Astrocyte of the hippocampus (primary cell): ENCODE data around the gene DSPP.
"Not testable (repeated sequence)": the region's sequence is repeated elsewhere in the genome, so short reads cannot be mapped to it uniquely, and the experiment has no call there.

Experiments used
- DNase-seq: peaks from one replicate; pipeline ENCODE4 v3.0.0; 2011; ENCODE audit warnings: low read depth, low spot score

The DSPP gene

GRCh38 chr4:87608229-87608628 is at the start of gene DSPP:
Gene DSPP (plus strand): TSS chr4:87608529. CDS start chr4:87610909, 2,380 bp downstream.
- no peak for DNase-seq

DNA sequence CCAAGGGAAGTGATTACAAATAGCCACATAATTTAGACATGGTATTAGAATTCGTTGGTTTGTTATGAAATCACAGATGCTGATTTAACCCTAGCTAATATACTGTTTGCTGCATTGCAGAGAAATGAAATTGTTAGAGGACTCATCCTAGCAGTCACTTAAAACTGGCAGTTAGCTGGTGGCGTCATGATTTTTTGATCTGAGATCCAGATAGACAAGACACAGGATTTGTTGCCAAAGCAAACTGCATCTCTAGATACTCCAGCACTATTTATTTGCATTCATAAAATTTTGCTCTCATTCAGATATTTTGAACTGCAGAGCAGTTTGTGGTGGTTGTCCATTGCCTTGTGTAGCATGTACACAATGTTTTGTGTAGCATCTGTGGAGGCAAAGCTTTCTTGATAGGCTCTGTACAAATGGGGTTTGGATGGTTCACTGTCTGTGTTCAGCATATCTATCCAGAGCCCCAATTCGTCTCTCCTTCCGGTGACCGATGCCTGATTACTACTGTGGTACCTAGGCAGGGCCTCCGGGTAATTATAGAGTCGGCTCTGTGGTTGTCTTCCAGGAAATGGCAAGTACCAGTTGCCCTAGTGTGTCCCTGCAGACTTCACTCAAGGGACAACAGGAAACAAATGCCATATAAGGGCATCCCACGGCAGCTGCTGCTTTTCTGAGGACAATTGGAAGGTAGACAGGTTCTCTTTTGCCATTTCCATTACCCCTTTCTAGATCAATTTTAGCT is 49.1 kb upstream of the DSPP start:
- no peak for DNase-seq

GRCh38 chr4:87560802-87561201 is 47.5 kb upstream of the DSPP start:
- DNase-seq: no peak

DNA sequence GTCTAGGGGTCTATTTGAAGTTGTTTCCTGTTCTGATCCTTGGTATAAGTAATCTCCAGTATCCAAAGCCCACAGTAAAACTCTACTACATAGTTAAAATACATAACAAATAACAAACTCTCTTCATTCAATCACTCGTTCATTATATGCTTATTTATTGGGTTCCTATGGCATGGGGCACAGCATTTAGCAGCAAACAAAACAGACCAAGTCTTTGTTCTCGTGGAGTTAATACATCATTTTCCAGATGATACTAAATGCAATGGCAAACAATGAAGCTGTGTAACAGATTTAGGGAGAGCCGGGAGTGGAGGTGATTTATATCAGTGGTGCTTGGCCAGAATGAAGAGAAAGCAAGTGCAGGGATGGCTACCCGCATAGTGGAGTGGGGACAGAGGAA is 42.6 kb upstream of the DSPP start:
- no peak for DNase-seq

- DNase-seq: no peak
Observed at GRCh38 chr4:87566276-87566675, 42.1 kb upstream of the DSPP start.

- no peak for DNase-seq
Observed at GRCh38 chr4:87567191-87567590, 41.1 kb upstream of the DSPP start.

GRCh38 chr4:87570290-87570805 is 38.0 kb upstream of the DSPP start:
- no peak for DNase-seq

DNA sequence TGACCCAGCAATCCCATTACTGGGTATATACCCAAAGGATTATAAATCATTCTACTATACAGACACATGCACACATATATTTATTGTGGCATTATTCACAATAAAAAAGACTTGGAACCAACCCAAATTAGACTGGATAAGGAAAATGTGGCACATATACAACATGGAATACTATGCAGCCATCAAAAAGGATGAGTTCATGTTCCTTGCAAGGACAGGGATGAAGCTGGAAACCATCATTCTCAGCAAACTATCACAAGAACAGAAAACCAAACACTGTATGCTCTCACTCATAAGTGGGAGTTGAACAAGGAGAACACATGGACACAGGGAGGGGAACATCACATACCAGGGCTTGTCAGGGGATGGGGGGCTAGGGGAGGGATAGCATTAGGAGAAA is 34.0 kb upstream of the DSPP start:
- not testable (repeated sequence) for DNase-seq

DNA sequence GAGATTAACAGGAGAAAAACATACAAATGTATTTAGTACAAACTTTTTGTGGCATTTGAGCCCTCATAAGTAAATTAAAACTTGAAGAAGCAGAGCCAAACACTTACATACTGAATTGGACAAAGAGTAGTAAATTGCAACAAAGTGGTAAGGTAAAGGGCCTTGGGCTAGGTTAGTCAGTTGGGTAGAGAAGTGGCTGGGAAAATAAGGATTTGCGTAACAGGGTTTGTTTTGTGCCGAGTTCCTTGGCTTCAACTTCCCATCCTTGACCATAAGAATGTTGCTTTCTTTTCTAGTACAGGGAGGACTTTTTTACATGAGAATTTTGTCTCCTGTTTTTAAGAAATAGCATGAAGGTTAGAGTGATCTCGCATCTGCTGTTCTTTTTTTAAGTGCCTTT is 33.3 kb upstream of the DSPP start:
- peak; percentile 53 for DNase-seq

- DNase-seq: no peak
Observed at GRCh38 chr4:87575408-87575807, 32.9 kb upstream of the DSPP start.

GRCh38 chr4:87575983-87576382 is 32.3 kb upstream of the DSPP start:
- DNase-seq: no peak

GRCh38 chr4:87579478-87579877 is 28.9 kb upstream of the DSPP start:
- DNase-seq: no peak

DNA sequence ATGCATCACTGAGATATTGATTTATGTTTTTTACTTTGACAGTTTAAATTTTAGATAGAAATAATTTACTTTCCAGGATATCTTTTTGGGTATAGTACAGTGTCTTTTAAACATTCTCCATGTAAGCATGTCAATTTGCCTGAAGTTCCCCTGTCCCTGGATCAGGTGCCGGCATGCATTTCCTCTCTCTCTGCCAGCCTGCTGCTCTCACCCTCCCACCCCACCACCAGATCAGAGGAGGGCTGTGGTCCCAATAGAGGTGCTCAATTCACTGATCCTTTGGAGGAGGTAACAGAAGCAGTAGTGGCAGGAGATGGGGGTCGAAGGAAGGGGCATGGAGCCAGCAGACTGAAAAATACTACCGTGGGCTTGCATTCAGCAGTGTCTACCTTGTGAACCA is 28.3 kb upstream of the DSPP start:
- DNase-seq: no peak

GRCh38 chr4:87584222-87584908 is 24.0 kb upstream of the DSPP start:
- no peak for DNase-seq

- DNase-seq: peak; percentile 90
Observed at GRCh38 chr4:87589531-87589930, 18.8 kb upstream of the DSPP start.

GRCh38 chr4:87592124-87592523 is 16.2 kb upstream of the DSPP start:
- DNase-seq: no peak

GRCh38 chr4:87601361-87601760 is 7.0 kb upstream of the DSPP start:
- no peak for DNase-seq

- no peak for DNase-seq
Observed at GRCh38 chr4:87614292-87614890, 6.1 kb downstream of the DSPP start.

- DNase-seq: no peak
Observed at GRCh38 chr4:87616268-87616667, 7.9 kb downstream of the DSPP start.

DNA sequence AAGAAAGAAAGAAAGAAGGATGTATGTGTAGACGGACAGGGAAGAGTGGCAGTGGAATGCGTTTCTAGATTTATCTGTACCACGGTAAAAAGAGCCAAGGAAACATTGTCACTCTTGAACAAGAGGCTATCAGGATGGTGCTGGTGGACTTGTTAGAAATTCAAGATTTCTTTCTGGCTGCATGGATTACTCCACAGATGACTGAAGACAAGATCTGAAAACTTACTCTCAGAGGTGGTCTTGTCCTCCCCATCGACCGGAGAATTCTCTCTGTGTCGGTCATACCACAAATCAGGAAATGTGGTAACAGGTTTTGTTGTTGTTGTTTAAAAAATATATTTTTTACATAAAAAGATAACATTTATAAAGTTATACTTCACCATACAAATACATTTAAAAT is 11.8 kb downstream of the DSPP start:
- no peak for DNase-seq

DNA sequence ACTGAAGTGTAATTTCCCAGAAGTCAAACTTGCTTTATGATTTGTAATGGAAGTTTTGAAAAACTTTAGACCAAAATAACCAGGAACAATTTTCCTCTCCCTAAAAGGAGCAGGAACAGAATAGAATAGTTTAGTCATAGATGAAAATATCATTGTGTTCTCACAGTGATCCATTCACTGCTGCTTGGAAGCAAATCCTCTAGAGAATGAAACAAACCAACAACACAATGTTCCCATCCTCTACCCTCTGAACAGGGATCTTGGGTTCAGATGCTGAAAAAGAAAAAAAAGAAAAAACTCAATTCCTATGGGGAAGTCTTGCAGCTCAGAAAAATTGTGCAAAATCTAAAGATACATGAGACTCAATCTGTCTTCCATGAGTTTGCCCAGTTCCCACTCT is 12.2 kb downstream of the DSPP start:
- no peak for DNase-seq

- no peak for DNase-seq
Observed at GRCh38 chr4:87622303-87622702, 14.0 kb downstream of the DSPP start.

DNA sequence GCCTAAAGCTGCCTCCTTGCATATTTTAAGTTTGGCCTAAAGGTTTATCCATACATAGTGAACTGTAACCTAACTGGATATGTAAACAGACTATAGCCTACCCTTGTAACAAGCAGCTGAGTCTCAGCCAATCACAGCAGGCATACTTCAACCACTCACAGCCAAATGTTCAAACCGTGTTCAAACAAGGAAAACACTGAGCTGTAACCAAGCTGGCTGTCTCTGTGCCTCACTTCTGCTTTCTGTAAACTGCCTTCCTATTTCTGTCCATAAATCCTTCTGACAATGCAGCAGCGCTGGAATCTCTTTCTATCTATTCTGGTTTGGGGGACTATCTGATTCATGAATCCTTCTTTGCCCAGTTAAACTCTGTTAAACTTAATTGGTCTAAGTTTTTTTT is 16.4 kb downstream of the DSPP start:
- DNase-seq: no peak
